Measurements from ENCODE around the gene CABP4. TPM values are rescaled to one million over a fixed set of nuclear protein-coding genes. Genes with fewer than 3 reads are reported as not detected.
"Not testable (repeated sequence)": the region's sequence is repeated elsewhere in the genome, so short reads cannot be mapped to it uniquely, and the experiment has no call there.

The CABP4 gene
- total RNA-seq, 1 donor from 2014 or later, result 0.98 TPM

- H3K9me3 ChIP-seq, result no peaks in the 10 kb centered on the region
- H3K36me3 ChIP-seq, result no peaks in the 10 kb centered on the region
- no peaks in the 10 kb centered on the region for H3K27me3 ChIP-seq
- intact Hi-C loops (cut with DNase I), result loop anchor here (5.0 kb wide), 1 partner anchor 44 kb away; the partner anchor contains the start of gene TMEM134
- DNase-seq (ENCODE audit: extremely low spot score in 2 of 2), result no peak
- TF ChIP-seq CTCF (IDR thresholded peaks at IDR 0.05), result no peak
- TF ChIP-seq POLR2AphosphoS5 (IDR thresholded peaks at IDR 0.05; ENCODE audit: insufficient read depth in 1 of 2, low read depth in 1 of 2), result no peak
- TF ChIP-seq POLR2A (IDR thresholded peaks at IDR 0.05), result no peak
- no peak overlapping the region for H3K4me3 ChIP-seq
- no peak overlapping the region for H3K27ac ChIP-seq
- peaks cover 33% of the 10 kb centered on the region for H3K4me1 ChIP-seq
Observed at GRCh38 chr11:67423466-67423865, 31.7 kb upstream of the CABP4 start.

- no peak overlapping the region for H3K4me3 ChIP-seq
- DNase-seq (ENCODE audit: extremely low spot score in 2 of 2), result no peak
- H3K36me3 ChIP-seq, result no peaks in the 10 kb centered on the region
- intact Hi-C loops (cut with DNase I), result loop anchor here (5.0 kb wide), 1 partner anchor 43 kb away; the partner anchor contains the start of gene TMEM134
- no peak overlapping the region for H3K27ac ChIP-seq
- peaks cover 32% of the 10 kb centered on the region for H3K4me1 ChIP-seq
- H3K27me3 ChIP-seq, result no peaks in the 10 kb centered on the region
- no peaks in the 10 kb centered on the region for H3K9me3 ChIP-seq
- TF ChIP-seq POLR2A (IDR thresholded peaks at IDR 0.05), result no peak
- TF ChIP-seq POLR2AphosphoS5 (IDR thresholded peaks at IDR 0.05; ENCODE audit: insufficient read depth in 1 of 2, low read depth in 1 of 2), result no peak
- TF ChIP-seq CTCF (IDR thresholded peaks at IDR 0.05), result no peak
Observed at GRCh38 chr11:67423891-67424613, 31.1 kb upstream of the CABP4 start.

DNA sequence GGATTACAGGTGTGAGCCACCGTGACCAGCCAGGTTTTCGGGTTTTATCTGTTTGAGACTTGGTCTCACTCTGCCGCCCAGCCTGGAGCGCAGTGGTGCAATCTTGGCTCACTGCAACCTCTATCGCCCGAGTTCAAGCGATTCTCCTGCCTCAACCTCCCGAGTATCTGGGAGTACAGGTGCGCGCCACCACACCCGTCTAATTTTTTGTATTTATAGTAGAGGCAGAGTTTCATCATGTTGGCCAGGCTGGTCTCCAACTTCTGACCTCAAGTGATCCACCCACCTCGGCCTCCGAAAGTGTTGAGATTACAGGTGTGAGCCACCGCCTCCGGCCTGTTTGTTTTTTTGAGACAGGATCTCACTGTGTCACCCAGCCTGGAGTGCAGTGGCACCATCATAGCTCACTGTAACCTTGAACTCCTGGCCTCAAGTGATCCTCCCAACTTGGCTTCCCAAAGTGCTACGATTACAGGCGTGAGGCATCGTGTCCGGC, 27.7 kb upstream of the CABP4 start:
- Histone ChIP-seq H3K4me1 (peaks cover 29% of the 10 kb centered on the region), H3K4me3 (peak overlapping the region; percentile 93 to 99), H3K27ac (peak overlapping the region; percentile 92)
- H3K9me3 ChIP-seq; DNase-seq (ENCODE audit: extremely low spot score in 2 of 2); intact Hi-C loops (cut with DNase I); H3K27me3 ChIP-seq; H3K36me3 ChIP-seq: not testable (repeated sequence)

DNA sequence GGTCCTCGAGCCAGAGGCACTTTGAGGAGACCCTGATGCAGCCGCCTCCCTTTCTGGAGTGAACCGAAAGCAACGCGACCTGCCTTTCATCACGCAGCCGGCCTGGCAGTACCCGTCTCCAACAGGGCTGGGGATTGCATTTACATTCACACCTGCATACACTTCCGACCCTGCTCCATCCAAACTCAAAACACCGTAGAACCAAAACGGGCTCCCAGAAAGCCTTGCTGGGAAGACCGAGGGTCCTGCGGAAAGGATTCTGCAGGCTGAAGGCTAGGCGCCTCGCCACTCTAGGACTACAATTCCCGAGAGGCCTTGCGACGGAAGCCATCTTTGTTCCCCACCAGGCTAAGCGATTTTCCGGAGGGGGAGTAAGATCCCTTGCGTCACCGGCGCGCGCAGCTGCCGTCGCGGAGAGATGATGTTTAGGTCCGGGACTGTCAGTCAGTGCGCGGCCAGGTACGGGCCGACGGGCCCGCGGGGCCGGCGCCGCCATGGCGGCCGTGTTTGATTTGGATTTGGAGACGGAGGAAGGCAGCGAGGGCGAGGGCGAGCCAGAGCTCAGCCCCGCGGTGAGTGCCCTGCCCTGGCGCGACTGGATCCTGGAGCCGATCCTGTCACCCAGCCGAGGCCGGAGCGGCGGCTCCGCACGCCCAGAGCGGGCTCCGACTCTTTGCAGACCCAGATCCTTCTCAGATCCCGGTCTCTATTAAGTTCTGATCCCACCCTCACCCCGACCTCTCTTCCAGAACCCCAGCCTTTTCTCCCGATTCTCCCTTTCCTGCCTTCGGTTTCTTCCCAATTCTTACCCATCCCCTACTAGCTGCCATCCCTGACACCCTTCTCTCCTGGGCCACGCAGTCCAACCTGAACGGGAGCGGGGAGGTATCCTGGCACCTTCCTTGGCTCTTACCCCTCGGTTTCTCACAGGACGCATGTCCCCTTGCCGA, 26.8 kb upstream of the CABP4 start, which contains the start of gene RPS6KB2:
Gene RPS6KB2, plus strand, starts transcription at position 443 of the 950 bp plus-strand sequence. Its CDS starts 52 bp downstream, at position 495.
- Histone ChIP-seq H3K27ac (peak within 1 kb of the TSS; percentile 92), H3K27me3 (no peaks in the 10 kb centered on the region), H3K4me1 (peaks cover 29% of the 10 kb centered on the region), H3K36me3 (peaks cover 0 to 14% of the 10 kb centered on the region in 2 donors), H3K4me3 (peak within 1 kb of the TSS; percentile 93 to 99), H3K9me3 (no peaks in the 10 kb centered on the region)
- intact Hi-C loops (cut with DNase I), result no loop called here
- peak in 1 of 2 donors; percentile 98 for DNase-seq (ENCODE audit: extremely low spot score in 2 of 2)
- TF ChIP-seq POLR2AphosphoS5 (IDR thresholded peaks at IDR 0.05; ENCODE audit: insufficient read depth in 1 of 2, low read depth in 1 of 2) (peak; percentile 98 to 100), CTCF (IDR thresholded peaks at IDR 0.05) (peak in 2 of 3 experiments; percentile 4 to 20), POLR2A (IDR thresholded peaks at IDR 0.05) (peak; percentile 27 to 91)

- intact Hi-C loops (cut with DNase I), result no loop called here
- H3K9me3 ChIP-seq, result no peaks in the 10 kb centered on the region
- peak overlapping the region; percentile 92 for H3K27ac ChIP-seq
- DNase-seq (ENCODE audit: extremely low spot score in 2 of 2), result no peak
- peaks cover 0 to 22% of the 10 kb centered on the region in 2 donors for H3K36me3 ChIP-seq
- H3K27me3 ChIP-seq, result no peaks in the 10 kb centered on the region
- peaks cover 29% of the 10 kb centered on the region for H3K4me1 ChIP-seq
- peak in 1 of 2 donors; percentile 33 for TF ChIP-seq POLR2AphosphoS5 (IDR thresholded peaks at IDR 0.05; ENCODE audit: insufficient read depth in 1 of 2, low read depth in 1 of 2)
- TF ChIP-seq POLR2A (IDR thresholded peaks at IDR 0.05), result no peak
- H3K4me3 ChIP-seq, result peak overlapping the region; percentile 93 to 99
Observed at GRCh38 chr11:67429038-67429668, 26.0 kb upstream of the CABP4 start.
